GM18498 (cell line): ENCODE measurements around the gene PRUNE1.

Experiments used
- ATAC-seq: cut with Tn5 transposase; IDR thresholded peaks from one replicate; pipeline ENCODE4 v1.9.1; 2021; ENCODE audit warnings: mild to moderate bottlenecking, moderate library complexity; ENCODE audit not compliant: unreplicated experiment

Gene PRUNE1, protein sequence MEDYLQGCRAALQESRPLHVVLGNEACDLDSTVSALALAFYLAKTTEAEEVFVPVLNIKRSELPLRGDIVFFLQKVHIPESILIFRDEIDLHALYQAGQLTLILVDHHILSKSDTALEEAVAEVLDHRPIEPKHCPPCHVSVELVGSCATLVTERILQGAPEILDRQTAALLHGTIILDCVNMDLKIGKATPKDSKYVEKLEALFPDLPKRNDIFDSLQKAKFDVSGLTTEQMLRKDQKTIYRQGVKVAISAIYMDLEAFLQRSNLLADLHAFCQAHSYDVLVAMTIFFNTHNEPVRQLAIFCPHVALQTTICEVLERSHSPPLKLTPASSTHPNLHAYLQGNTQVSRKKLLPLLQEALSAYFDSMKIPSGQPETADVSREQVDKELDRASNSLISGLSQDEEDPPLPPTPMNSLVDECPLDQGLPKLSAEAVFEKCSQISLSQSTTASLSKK

DNA sequence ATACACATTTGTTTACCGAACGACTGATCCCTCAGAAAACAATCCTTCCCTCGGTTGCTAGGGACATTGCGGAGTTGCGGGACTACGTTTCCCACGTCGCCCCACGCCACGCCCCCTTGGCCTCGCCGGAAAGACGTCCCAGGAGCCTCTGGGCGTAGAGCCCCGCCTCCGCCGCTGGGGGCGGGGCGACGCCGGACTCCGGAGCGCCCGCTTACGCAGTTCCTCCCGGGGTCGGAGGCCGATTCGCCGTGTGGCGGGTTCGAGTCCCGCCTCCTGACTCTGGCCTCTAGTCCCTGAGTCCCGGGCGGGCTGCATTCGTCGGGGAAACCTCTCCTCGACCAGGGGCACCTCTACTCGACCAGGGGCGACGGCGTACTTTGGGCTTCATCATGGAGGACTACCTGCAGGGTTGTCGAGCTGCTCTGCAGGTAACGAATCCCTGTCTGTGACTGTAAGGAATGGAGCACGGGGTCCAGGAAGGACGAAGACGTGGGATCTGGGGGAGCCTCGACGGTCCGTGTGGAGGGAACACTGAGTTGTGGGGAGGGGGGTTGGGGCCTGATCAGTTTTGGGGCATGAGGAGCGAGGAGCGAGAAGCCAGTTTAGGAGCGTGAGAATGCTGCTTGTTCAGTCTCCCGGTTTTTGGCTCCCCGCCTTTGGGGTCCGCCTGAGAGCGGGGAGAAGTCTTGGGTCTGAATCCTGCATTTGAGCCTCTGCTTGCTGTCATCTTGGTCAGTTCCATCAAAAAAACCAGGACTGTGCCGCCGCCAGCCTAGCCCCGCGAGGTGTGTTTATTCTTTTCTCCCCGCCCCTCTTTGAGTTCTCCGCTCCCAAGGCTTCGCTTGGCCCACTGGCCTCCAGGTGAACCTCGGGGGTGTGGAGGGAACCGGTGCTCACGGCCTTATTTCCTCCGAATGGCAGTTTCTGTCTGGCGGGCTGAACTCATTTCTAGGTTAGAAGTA lies at the start of gene PRUNE1:
Gene PRUNE1 (plus strand): TSS at position 206 of the 962 bp plus-strand sequence. CDS start 184 bp downstream, at position 390.
- peak; percentile 77 for ATAC-seq

DNA sequence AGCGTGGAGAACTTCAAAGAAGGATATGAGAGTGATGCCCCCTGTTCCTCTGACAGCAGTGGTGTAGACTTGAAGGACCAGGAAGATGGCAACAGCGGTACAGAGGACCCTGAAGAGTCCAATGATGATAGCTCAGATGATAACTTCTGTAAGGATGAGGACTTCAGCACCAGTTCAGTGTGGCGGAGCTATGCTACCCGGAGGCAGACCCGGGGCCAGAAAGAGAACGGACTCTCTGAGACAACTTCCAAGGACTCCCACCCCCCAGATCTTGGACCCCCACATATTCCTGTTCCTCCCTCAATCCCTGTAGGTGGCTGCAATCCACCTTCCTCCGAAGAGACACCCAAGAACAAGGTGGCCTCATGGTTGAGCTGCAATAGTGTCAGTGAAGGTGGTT lies 47.6 kb upstream of the PRUNE1 start:
- no peak for ATAC-seq

DNA sequence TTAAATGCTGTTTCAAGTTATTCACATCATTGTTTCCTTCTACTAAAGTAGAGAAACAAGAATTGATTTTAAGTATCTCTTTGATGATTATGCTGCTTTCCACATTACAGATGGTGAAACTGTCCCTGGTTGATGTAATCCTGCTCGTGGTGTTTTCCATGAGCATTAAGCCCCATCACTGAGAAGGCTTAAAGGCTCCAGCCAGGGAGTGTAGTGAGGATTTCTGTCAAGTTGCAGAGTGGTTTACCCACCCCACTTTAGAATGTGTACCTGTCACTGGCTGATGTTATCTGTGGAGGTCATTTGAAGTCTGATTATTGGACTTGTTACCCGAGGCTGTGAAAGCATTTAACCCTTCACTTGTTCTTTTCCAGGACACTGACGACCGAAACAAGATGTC lies 46.5 kb upstream of the PRUNE1 start:
- ATAC-seq, result no peak

DNA sequence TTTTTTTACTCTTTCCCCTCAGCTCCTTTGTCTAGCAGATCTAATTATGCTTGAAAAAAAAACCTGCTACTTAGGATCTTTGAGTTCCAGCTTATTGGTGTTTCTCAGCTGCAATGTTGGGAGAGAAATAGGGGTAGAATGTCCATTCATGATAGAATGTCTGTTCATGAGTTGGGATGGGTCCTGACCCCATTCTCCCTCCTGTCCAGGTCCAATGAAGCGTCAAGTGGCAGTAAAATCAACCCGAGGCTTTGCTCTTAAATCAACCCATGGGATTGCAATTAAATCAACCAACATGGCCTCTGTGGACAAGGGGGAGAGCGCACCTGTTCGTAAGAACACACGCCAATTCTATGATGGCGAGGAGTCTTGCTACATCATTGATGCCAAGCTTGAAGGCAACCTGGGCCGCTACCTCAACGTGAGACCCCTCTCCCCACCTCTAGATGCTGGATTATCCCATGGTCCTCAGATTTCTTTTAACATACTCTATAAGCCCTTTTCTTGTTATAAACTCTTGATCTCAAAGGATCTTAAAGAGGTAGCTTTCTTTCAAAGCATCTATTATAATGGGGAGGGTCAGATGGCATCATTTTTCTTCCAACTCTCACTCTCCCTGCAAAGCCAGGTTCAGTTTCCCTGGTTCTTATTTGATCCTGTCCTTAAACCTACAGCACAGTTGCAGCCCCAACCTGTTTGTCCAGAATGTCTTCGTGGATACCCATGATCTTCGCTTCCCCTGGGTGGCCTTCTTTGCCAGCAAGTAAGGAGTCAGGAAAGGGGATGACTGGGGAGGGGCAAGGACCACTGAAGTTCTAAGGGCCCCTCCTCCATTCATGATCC lies 44.7 kb upstream of the PRUNE1 start:
- no peak for ATAC-seq

DNA sequence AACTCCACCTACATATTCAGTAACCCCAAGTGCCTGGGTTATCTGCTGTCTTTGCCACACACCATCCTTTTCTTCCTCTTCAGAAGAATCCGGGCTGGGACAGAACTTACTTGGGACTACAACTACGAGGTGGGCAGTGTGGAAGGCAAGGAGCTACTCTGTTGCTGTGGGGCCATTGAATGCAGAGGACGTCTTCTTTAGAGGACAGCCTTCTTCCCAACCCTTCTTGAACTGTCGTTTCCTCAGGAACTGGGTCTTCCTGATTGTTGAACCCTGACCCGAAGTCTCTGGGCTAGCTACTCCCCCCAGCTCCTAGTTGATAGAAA lies 44.1 kb upstream of the PRUNE1 start:
- no peak for ATAC-seq

DNA sequence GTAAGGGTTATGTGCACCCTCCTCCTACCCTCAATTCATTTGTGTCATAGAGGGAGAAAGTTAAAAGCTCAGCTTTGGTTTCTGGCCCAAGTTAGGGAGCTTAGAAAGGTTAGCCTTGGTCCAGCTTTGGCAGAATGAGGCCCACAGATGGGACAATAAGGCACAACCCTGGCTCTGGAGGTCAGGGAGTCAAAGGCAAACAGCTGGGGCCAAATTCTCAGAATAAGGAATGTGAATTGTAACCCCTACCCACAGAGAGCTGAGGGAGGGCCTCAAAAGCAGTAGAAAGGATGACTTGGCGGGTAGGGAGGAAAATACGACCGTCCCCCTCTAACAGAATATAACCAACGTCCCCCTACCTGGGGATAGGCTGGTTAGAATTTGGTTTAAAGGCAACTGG lies 42.6 kb upstream of the PRUNE1 start:
- ATAC-seq, result no peak

DNA sequence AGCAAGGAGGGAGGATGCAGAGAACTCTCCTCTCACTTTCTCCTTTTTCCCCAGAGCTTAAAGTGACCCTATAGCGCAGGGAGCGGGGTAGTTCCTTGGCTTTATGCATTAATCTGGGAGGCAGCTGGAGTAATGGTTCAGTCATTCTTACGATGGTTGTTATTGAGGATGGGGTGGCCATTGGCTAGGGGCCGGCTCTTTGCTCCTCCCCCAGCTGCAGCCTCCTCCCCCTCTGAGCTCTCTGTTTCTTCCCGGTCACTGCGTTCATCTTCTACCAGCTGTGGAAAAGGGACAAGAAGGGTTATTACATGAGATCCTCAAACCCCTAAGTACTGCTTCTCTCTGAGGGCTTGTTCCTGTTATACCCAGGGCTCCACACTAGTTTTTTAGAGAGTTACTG lies 42.2 kb upstream of the PRUNE1 start:
- ATAC-seq, result no peak

DNA sequence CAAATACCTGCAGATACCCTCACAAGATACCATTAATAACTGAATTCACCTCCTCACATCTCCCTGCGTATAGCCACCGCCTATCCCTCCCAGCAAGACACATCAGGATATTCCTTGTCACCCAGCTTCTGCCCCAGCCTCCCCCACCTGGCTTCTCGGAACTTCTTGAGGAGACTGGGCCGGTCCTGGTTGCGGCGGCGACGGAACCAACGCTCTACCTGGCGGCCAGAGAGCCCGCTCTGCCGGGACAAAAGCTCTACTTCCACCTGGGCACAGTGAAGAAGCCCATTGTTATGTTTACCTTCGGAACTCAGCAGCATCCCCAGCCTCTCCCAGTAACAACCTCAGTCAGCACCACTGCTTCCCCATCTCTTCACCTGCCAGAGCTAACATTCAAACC lies 40.3 kb upstream of the PRUNE1 start:
- ATAC-seq, result no peak

DNA sequence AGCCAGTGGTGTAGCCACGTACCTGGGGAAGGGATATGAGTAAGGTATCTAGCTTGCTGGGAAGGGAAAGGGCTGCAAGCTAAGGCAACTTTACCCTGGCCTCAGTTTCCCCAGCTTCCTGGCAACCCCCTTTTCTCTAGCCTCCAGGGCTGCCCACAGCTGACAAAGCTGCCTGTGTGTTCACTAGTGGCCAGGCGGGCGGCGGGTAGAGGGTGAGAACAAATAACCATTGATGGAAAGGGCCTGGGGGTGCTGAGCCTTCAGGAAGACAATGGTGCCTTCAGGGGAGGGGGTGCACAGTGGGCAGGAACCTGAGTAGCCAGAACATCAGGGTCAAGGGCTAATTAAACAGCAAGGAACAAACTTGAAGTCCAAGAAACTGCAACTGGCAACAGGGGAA lies 39.8 kb upstream of the PRUNE1 start:
- no peak for ATAC-seq

DNA sequence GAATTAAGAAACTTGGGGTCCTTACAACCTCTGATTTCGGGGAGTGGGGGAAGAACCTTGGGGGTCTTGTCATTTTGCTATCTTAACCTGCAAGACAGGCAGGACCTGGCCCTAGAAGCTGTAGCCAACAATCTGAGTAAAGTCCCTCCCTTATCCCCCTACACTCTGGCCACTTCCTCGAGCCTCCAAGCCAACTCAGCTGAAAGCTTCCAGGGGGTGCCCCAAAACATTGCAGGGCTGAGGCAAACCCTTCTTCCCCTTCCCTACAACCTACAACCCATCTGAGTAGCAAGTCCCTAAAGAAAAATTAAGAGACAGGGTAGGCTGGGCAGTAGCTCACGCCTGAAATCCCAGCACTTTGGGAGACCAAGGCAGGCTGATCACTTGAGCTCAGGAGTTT lies 38.6 kb upstream of the PRUNE1 start:
- no peak for ATAC-seq

DNA sequence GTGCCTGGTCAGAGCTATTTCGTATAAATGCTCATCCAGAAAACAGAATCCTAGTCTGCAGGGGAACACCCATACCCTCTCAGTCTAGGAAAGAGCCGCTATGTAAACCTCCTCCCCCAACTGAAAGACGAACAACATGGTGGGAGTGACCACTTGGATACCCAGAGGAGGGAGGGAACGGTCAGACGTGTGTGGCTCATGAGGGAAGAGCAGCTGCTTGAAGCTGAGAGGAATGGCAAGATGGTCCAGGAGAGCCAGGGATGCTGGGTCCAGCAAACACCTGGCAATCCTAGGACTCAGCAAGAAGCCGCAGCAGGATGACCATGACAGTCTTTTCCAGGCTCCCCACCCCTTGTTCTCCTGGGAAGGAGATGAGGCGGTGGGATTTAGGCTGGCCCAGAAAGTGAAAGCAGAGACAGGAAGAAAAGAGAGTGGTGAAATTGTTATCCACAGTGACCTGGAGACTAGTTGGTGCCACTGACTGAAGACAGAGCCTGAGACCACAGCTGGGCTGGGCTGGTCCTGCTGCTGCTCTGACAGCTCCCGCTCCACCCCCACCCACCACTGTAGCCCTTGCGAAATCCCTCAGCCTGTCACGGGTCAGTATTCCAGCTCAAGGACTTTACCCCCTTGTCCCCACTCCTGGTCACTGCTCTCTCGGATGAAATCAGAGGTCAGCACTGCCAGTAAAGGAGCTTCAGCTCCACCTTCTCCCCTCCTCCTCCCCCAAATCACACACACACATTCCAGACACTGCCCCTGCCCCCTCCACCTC lies 37.3 kb upstream of the PRUNE1 start:
- ATAC-seq, result no peak

DNA sequence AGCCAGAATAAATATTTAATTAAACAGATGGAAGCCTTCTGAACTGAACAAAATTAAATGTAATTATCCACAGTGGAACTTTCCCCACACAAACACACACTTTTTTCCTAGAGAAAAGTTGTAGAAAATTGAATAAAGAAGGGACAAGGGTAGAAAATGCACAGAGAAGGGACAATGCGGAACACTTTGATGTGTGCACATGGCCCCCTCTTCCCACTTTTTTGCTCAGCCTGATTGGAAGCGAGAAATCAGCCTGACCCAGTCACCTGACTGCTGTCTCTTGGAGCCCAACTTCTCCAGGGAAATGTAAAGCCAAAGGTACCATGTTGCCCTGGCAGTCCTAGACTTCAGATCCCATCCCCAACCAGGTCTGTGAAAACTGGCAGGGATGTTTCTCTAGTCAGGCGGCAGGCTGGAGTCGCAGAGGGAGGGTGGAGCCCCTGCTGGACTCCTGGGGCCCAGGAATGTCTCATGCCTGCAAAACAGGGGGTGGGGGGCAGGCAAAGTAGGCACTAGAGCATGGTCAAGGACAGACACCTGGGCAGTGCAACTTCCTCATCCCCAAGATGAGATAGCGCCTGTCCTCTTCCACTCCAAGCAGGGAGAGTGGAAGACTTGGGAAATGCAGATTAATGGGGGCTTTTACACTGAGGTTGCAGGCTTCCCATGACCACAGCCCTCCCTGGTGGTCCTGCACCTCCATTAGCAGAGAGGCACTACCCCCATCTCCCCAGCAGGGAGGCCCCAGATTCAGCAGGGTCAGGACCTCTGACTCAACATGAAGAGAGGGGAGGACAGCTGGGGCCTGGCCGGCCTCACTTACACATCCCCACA lies 36.4 kb upstream of the PRUNE1 start:
- ATAC-seq, result no peak

DNA sequence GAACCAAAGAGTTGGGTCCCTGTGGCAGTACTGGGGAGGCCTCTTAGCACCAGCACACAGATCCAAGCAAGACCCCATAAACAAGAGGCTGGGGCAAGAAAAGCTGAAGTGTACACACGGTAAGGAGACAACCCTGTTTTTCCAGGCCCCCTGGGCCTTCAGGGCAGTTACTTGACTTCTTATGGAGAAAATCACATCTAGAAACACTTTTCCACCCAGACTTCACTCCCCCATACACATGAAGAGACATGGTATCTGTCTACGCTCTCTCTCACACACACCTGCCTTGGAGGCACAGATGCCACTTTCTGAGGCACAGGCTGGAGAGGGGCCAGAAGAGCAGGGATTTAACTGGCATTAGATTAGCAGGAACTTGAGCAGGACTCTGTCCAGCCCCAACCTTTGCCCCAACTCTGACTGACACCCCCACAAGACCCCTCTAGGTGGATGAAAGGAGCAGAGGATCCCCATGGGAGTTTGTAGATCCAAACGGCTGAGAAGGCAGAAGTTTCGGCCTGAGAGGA lies 35.8 kb upstream of the PRUNE1 start:
- ATAC-seq, result no peak

DNA sequence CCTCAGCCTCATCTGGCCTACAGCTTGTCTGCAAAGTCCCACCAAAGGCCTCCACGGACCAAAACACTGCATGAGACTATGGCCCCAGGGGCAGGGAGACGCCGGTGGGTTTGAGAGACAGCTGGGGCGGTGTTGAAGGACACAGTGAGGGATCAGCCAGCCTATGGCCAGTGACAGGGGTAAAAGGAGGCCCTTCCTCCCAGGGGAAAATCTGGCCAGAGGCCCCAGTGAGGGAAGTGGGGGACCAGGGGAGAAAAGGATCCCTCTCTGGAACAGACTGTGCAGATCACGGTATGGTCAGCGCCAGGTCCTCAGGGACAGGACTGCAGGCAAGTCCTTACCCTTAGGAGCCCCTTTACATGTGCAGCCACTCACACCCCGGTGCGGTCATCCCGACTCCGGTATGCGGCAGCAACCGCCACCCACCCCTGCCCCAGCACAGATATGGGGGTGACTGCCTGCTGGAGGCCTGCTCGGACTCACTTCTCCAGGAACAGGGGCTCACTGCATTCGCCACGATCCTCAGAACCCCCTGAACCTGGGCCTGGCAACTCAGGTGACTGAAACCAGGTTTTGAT lies 34.9 kb upstream of the PRUNE1 start:
- no peak for ATAC-seq

DNA sequence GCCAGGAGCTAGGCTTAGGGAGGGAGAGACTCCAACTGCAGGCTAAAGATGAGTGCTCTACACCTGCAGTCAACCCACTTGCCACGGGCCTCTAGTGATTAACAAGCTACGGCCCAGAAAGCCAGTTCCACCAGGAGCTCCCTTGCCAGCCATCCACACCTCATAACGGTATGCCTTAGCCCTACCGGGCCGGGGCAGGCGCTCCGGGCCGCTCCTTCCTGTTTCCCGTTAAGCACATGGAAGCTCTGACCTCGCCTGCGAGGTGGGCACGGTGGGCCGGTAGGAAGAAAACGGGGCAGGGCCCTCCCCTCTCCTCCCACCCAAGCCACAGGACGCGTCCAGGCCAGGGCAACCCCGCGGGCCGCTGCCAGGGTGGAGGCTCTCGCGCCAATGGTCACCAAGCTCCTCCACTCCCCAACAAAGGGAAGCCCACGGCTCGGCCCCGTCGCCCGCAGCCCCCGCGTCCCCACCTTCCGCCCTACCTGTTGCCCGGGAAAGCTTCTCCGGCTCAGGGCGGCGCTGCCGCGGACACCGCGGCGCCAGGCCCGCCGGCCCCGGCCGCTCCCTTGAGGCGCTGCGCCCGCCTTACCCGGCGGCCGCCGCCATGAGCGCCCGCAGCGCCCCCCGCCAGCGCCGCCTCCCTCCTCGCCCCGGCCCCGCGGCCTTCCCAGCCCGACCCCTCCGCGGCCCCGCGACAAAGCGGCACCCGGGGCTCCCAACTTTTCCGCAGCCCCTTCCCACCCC lies 34.2 kb upstream of the PRUNE1 start:
- ATAC-seq, result peak; percentile 49

DNA sequence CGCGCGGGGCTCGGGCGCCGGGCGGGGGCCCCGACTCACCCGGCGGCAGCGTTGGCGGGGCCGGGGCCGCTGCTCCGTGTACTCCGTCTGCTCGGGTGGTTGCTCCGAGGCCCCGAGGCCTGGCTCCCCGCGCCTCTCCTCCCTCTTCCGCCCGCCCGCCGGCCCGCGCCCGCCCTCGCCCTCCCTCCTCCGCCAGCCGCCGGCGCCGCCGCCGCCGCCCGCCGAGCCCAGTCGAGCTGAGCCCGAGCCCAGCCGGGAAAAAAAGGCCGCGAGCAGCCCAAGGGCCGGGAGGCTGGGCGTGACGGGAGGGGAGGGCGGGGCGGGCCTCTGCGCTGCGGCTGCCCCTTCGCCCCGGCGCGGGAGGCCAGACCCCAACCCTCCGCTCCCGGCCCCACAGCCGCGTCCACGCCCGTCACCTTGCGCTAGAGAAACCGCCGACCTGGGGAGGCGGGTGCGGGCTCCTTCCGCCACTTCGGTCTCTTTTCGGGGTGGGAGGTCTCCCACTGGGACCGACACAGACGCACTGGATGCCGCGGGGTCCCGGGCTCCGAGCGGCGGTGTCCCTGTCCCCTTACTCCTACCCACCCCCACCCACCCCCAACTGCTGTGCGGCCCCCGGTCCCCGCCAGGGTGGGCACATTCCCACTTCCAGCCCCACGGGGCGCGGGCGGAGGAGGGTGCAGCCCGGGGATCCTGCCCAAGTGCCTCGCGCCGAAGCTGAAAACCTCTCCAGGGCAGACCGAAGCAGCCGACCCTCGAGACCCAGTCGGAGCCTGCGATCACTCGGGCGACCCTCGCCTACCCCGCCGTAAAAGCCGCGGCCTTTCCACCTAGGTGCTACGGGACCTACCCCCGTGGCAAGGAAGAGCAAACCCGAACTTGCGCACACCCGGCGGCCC lies 33.4 kb upstream of the PRUNE1 start, which contains the start of gene CERS2:
Gene CERS2 (minus strand): TSS at position 256 of the 899 bp plus-strand sequence. CDS start 5,745 bp downstream, outside the sequence.
- ATAC-seq, result peak; percentile 71

DNA sequence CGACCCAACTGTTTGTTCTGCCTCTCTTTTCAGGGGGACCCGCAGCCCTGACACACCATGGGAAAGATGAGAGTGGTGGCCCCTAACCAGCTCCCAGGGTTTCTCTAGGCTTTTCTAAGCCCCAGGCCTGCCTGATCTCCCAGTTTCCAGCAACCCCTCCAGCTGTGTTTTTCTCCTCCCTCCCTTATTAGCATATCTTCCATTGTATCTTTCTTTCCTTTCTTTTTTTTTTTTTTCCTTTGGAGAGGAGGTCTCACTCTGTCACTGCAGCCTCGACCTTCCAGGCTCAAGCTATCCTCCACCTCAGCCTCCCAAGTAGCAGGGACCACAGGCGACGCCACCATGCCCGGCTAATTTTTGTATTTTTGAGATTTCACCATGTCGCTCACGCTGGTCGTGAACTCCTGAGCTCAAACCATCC lies 31.8 kb upstream of the PRUNE1 start:
- no peak for ATAC-seq
